ENCODE data around the gene ALPK1. TPM values are rescaled to one million over a fixed set of nuclear protein-coding genes. Genes with fewer than 3 reads are reported as not detected.

Gene ALPK1
- total and polyA plus RNA-seq, 2 experiments from 2014 or later: 0.10 to 0.49 TPM

GRCh38 chr4:112290341-112290740, 6.8 kb upstream of the ALPK1 start (continued):
- TF ChIP-seq, protein P1, sequence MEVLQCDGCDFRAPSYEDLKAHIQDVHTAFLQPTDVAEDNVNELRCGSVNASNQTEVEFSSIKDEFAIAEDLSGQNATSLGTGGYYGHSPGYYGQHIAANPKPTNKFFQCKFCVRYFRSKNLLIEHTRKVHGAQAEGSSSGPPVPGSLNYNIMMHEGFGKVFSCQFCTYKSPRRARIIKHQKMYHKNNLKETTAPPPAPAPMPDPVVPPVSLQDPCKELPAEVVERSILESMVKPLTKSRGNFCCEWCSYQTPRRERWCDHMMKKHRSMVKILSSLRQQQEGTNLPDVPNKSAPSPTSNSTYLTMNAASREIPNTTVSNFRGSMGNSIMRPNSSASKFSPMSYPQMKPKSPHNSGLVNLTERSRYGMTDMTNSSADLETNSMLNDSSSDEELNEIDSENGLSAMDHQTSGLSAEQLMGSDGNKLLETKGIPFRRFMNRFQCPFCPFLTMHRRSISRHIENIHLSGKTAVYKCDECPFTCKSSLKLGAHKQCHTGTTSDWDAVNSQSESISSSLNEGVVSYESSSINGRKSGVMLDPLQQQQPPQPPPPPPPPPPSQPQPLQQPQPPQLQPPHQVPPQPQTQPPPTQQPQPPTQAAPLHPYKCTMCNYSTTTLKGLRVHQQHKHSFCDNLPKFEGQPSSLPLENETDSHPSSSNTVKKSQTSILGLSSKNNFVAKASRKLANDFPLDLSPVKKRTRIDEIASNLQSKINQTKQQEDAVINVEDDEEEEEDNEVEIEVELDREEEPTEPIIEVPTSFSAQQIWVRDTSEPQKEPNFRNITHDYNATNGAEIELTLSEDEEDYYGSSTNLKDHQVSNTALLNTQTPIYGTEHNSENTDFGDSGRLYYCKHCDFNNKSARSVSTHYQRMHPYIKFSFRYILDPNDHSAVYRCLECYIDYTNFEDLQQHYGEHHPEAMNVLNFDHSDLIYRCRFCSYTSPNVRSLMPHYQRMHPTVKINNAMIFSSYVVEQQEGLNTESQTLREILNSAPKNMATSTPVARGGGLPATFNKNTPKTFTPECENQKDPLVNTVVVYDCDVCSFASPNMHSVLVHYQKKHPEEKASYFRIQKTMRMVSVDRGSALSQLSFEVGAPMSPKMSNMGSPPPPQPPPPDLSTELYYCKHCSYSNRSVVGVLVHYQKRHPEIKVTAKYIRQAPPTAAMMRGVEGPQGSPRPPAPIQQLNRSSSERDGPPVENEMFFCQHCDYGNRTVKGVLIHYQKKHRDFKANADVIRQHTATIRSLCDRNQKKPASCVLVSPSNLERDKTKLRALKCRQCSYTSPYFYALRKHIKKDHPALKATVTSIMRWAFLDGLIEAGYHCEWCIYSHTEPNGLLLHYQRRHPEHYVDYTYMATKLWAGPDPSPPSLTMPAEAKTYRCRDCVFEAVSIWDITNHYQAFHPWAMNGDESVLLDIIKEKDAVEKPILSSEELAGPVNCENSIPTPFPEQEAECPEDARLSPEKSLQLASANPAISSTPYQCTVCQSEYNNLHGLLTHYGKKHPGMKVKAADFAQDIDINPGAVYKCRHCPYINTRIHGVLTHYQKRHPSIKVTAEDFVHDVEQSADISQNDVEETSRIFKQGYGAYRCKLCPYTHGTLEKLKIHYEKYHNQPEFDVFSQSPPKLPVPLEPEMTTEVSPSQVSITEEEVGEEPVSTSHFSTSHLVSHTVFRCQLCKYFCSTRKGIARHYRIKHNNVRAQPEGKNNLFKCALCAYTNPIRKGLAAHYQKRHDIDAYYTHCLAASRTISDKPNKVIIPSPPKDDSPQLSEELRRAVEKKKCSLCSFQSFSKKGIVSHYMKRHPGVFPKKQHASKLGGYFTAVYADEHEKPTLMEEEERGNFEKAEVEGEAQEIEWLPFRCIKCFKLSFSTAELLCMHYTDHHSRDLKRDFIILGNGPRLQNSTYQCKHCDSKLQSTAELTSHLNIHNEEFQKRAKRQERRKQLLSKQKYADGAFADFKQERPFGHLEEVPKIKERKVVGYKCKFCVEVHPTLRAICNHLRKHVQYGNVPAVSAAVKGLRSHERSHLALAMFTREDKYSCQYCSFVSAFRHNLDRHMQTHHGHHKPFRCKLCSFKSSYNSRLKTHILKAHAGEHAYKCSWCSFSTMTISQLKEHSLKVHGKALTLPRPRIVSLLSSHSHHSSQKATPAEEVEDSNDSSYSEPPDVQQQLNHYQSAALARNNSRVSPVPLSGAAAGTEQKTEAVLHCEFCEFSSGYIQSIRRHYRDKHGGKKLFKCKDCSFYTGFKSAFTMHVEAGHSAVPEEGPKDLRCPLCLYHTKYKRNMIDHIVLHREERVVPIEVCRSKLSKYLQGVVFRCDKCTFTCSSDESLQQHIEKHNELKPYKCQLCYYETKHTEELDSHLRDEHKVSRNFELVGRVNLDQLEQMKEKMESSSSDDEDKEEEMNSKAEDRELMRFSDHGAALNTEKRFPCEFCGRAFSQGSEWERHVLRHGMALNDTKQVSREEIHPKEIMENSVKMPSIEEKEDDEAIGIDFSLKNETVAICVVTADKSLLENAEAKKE (CRISPR knock-in tag; IDR thresholded peaks at IDR 0.05): no peak
- TF ChIP-seq EZH2 (IDR thresholded peaks at IDR 0.05; ENCODE audit: low read depth, unreplicated experiment) (no peak), EZH2phosphoT487 (IDR thresholded peaks at IDR 0.05; ENCODE audit: unreplicated experiment) (no peak), POLR2AphosphoS5 (IDR thresholded peaks at IDR 0.05; ENCODE audit: low read depth) (no peak), CTCF (conservative IDR thresholded peaks at IDR 0.05; ENCODE audit: low read depth in 2 of 2) (no peak), STAT1 (IDR thresholded peaks at IDR 0.05; ENCODE audit: unreplicated experiment) (no peak)

DNA sequence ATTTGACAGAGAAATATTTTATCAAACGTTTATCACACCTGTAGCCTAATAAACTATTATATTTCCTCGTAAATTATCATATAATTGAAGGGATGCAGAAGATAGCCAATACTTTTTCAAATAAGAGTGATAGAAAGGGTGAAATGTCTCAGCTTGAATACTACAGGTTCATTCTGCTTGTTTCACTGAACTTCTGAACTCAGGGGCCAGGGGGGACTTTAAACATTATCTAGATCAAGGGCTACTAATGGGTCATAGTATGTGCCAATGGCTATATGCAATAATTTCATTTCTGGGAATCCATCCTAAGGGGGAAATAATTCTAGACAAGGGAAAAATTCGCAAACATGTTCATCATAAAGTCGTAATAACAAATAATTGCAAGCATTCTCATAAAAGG, 2.6 kb downstream of the ALPK1 start:
- Mint-ChIP-seq H3K36me3 (ENCODE audit: low read depth) (no peaks in the 10 kb centered on the region), H3K27me3 (ENCODE audit: insufficient read depth, low read depth, poor library complexity) (peaks cover 4% of the 10 kb centered on the region), H3K27ac (no peak overlapping the region), H3K4me3 (no peak overlapping the region), H3K4me1 (no peaks in the 10 kb centered on the region), H3K9me3 (no peaks in the 10 kb centered on the region)
- H3F3A ChIP-seq (replicated peaks; ENCODE audit: low read depth): no peaks in the 10 kb centered on the region
- H3K4me2 ChIP-seq: no peak overlapping the region
- H3K79me2 ChIP-seq (replicated peaks; ENCODE audit: insufficient read depth): no peaks in the 10 kb centered on the region
- H3K36me3 ChIP-seq (ENCODE audit: insufficient read depth): no peaks in the 10 kb centered on the region
- DNase-seq (ENCODE audit: low spot score) (no peak), ATAC-seq (no peak)
- no peak overlapping the region for H3K4me3 ChIP-seq
- H3K9me2 ChIP-seq (ENCODE audit: insufficient read depth): no peaks in the 10 kb centered on the region
- H3K4me1 ChIP-seq (ENCODE audit: insufficient read depth): no peaks in the 10 kb centered on the region
- no peaks in the 10 kb centered on the region for H4K20me1 ChIP-seq (replicated peaks; ENCODE audit: insufficient read depth)
- no peak overlapping the region for H2AFZ ChIP-seq
- no peak overlapping the region for H3K27ac ChIP-seq (ENCODE audit: low read depth)
- H3K27me3 ChIP-seq (ENCODE audit: insufficient read depth): no peaks in the 10 kb centered on the region
- no peak for TF ChIP-seq ZNF331 (CRISPR knock-in tag; IDR thresholded peaks at IDR 0.05; ENCODE audit: low read depth)
- TF ChIP-seq REST (IDR thresholded peaks at IDR 0.05; ENCODE audit: unreplicated experiment): no peak

Measured in GM23338 (cell line).